ENCODE data around the gene RNF149.
"Not testable (repeated sequence)": the region's sequence is repeated elsewhere in the genome, so short reads cannot be mapped to it uniquely, and the experiment has no call there.

RNF149 gene

GRCh38 chr2:101253013-101253702 is 55.3 kb downstream of the RNF149 start:
- peak; percentile 2 to 7 for DNase-seq

DNA sequence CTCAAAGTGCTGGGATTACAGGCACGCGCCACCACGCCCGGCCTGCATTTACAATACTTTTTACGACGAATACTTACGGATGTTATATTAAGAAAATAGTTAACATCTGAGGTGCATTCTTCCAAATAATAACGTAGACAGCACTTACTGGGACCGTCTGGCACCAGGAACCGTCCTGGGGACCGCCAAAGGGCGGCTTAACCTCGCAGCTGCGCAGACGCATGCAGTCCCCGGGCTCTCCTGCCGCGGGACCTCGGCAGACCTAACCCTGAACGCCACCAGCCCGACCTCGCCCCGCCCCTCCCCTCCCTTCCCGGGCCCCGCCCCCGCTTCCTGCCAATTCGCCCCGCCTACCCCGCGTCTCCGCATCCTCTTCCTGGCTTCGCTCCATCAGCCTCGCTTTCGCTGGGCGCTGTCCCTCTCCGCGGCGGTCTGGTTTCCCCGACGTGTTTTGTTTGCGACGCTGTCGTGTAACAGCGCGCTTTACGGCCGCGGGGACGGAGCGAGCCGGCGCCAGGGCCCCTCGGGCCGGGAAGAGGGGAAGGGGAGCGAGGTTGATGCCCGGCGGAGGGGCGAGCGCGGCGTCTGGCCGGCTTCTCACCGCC is 56.0 kb downstream of the RNF149 start, which contains the start of gene CNOT11:
TSS of gene CNOT11 (plus strand) at position 479 of the 605 bp plus-strand sequence. CDS start at position 558, 79 bp downstream.
- peak; percentile 75 to 89 for DNase-seq

- peak in 1 of 2 experiments; percentile 18 for DNase-seq
Observed at GRCh38 chr2:101251844-101252407, 56.6 kb downstream of the RNF149 start.

DNA sequence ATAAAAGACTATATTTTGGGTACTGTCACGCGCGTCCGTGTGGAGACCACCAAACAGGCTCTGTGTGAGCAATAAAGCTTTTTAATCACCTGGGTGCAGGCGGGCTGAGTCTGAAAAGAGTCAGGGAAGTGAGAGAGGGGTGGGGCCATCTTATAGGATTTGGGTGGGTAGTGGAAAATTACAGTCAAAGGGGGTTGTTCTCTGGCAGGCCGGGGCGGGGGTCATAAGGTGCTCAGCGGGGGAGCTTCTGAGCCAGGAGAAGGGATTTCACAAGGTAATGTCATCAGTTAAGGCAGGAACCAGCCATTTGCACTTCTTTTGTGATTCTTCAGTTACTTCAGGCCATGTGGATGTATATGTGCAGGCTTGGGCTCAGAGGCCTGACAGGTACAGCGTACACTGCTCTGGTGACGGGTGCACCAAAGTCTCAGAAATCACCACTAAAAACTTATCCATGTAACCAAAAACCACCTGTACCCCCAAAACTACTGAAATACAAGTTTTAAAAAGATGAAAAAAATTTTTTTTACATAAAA is 57.2 kb downstream of the RNF149 start:
- DNase-seq: not testable (repeated sequence)

GRCh38 chr2:101249826-101250225 is 58.7 kb downstream of the RNF149 start:
- DNase-seq: no peak

DNA sequence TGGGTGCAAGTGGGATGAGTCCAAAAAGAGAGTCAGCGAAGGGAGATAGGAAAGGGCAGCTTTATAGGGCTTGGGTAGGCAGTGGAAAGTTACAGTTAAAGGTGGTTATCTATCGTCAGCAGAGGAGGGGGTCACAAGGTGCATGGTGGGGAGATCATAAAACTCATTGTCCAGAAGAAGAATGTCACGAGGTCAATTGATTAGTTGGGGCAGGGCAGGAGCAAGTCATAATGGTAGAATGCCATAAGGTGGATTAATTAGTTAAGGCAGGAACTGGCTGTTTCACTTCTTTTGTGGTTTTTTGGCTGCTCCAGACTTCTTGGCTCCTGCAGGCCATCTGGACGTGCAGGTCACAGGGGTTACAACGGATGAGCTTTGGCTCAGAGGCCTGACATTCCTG is 59.7 kb downstream of the RNF149 start:
- DNase-seq: not testable (repeated sequence)

- not testable (repeated sequence) for DNase-seq
Observed at GRCh38 chr2:101245468-101245867, 63.0 kb downstream of the RNF149 start.

GRCh38 chr2:101244899-101245298 is 63.6 kb downstream of the RNF149 start:
- DNase-seq: not testable (repeated sequence)

- DNase-seq: not testable (repeated sequence)
Observed at GRCh38 chr2:101244373-101244772, 64.1 kb downstream of the RNF149 start.

DNA sequence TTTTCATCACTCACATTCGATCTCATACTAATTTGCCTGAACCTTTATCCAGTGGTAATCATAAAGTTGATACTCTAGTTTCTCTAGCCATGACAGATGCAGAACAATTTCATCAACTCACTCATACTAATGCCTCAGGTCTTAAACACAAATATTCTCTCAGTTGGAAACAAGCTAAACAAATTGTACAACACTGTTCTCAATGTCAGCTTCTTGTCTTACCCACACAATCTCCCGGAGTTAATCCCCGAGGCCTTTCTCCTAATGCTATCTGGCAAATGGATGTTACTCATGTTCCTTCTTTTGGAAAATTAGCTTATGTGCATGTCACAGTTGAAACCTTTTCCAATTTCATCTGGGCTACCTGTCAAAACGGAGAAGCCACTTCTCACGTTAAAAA is 67.3 kb downstream of the RNF149 start:
- DNase-seq: no peak

- not testable (repeated sequence) for DNase-seq
Observed at GRCh38 chr2:101240694-101241093, 67.8 kb downstream of the RNF149 start.

GRCh38 chr2:101239760-101240118 is 68.8 kb downstream of the RNF149 start:
- DNase-seq: not testable (repeated sequence)

DNA sequence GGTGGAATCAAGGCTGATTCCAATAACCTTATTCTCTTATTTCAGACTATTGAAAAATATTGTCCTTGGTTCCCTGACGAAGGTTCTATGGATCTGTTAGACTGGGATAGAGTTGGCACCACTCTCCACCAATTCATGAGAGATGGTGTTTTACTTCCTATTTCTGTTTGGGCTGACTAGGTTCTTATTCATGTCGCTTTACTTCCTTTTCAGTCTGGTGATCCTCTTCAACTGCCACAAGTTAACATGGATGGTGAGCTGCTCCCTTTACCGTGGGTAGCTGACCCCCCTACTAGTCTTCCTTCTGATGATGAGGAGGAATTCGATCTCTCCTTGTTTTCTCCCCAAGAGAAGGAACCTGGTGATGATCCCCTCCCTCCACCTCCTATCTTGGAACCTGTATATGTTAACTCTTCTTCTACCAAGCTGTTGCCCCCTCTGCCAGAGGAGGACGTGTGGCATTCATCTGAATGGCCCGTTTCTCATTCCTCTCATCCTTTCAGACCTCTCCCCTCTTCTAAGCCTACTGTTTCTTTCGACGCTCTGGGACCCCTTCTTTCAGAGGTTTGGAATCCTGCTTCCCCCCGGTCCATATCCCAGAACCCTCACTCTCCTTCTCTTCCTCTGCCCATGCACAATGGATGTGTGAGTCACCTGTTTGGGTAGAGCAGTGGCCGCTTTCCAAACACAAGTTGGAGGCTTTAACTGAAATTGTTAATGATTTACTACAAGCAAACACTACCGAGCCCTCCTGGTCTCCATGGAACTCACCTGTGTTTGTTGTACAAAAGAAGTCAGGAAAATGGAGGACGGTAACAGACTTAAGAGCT is 69.4 kb downstream of the RNF149 start:
- no peak for DNase-seq

GRCh38 chr2:101237944-101238343 is 70.6 kb downstream of the RNF149 start:
- DNase-seq: not testable (repeated sequence)

GRCh38 chr2:101235956-101236355 is 72.5 kb downstream of the RNF149 start:
- DNase-seq: not testable (repeated sequence)

DNA sequence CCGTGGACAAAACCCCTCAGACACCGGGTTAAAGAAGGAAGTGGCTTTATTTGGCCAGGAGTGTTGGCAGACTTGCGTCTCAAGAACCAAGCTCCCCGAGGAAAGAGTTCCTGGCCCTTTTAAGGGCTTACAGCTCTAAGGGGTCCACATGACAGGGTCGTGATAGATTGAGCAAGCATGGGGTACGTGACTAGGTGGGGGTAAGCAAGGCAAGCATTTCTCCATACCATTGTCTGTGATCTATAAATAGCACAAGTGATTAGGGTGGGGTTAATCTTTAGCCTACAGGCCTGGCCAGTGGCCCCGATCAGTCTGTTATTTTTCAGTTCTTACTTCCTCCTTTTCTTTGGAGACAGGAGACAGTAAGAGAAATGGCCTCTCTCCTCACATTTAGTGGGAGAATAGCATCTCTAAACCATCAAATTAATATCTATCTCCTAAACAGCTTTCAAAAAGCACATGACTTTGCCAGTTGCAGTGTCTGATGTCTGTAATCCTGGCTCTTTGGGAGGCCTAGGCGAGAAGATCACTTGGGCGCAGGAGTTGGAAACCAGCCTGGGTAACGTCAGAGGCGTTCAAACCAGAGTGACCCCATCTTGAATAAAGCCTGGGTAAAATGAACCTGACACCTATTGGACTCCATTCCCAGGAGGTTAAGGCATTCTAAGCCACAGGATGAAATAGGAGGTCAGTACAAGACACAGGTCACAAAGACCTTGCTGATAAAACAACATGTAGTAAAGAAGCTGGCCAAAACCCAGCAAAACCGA is 74.1 kb downstream of the RNF149 start:
- no peak for DNase-seq

DNA sequence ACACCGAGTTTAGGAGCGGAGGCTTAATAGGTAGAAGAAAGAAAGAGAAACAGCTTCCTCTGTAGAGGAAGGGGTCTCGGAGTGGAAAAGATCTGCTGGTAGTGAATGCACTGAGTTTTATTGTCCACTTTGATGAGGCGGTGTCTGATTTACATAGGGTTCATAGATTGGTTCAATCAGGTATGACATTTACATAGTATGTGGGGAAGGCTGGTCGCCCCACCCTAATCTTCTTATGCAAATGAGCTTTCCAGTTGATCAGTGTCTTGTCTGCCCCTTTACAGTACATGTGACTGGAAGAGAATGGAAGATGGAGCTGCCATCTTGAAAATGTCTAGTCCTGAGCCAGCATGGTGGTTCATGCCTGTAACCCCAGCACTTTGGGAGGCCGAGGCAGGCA is 75.7 kb downstream of the RNF149 start:
- DNase-seq: no peak

DNA sequence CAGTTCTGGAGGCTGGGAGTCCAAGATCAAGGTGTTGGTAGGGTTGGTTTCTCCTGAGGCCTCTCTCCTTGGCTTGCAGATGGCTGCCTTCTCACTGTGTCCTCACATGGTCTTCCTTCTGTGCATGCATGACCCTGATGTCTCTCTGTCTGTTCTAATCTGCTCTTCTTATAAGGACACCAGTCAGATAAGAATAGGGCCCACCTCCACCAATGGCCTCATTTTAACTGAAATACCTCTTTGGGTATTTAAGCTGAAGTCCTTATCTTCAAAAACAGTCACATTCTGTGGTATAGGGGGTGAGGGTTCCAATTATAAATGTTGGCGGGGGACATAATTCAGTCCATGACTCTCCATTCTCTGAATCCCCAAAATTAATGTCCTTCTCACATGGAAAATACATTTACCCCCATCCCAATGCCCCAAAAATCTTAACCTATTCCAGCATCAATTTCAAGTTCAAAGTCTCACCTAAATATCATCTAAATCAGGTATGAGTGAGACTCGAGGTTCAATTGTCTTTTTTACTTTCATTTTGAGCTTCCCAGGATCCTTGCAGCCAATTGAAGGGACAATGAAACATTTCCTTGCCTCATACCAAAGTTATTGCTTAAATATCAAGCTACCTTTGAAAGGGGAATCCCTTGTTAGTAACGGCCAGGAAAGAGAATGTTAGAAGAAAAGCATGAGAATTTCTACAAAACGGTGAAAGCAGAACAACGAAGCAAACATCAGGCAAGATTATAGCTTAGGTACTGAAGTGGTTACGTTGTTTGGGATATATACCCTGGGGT is 76.4 kb downstream of the RNF149 start:
- no peak for DNase-seq

- DNase-seq: no peak
Observed at GRCh38 chr2:101231240-101231639, 77.3 kb downstream of the RNF149 start.

DNA sequence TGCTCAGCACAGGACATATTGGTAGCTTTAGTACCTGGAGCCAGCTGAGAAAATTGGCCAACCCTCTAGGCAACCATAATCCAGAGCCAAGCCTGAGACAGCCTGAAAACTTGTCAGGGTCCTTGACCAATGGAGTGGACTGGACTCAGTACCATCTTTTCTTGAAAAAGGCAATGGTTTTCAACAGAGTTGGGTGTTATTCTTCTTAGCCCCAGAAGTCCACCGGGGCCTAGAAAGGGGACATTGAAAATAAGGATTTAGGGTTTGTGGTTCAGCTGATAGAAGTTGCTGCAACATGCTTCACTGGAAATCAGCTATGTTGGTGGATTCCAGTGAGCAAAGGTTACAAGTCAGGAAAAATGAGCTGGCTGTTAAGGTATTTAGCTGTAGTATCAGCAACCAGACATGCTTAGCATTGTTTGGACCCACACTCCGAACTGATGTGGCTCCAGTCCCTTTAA is 77.9 kb downstream of the RNF149 start:
- DNase-seq: no peak

Measured in NCI-H187 (cell line).